Fibroblast of skin of back (primary cell): Measurements from ENCODE around the gene ANKRD16.
"Not testable (repeated sequence)": the region's sequence is repeated elsewhere in the genome, so short reads cannot be mapped to it uniquely, and the experiment has no call there.

Source experiments
- DNase-seq: peaks from one replicate; pipeline ENCODE4 v3.0.0-alpha.2; 2013

Gene ANKRD16

DNA sequence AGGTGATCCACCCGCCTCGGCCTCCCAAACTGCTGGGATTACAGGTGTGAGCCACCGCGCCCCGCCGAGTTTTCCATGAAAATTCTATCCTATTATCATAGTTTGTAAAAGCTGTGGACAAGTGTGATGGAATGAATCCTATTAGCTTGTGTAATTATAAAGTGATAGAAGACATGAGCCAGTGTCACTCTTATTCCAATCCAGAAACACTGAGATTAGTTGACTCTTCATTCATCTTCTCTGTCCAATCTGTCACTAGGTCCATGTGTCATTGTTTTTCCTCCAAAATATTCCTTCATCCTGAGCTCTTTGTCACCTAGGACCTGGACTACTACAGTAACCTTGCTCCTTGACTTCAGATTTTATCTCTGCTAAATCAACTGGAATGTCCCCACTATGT, 13.9 kb upstream of the ANKRD16 start:
- no peak for DNase-seq

DNA sequence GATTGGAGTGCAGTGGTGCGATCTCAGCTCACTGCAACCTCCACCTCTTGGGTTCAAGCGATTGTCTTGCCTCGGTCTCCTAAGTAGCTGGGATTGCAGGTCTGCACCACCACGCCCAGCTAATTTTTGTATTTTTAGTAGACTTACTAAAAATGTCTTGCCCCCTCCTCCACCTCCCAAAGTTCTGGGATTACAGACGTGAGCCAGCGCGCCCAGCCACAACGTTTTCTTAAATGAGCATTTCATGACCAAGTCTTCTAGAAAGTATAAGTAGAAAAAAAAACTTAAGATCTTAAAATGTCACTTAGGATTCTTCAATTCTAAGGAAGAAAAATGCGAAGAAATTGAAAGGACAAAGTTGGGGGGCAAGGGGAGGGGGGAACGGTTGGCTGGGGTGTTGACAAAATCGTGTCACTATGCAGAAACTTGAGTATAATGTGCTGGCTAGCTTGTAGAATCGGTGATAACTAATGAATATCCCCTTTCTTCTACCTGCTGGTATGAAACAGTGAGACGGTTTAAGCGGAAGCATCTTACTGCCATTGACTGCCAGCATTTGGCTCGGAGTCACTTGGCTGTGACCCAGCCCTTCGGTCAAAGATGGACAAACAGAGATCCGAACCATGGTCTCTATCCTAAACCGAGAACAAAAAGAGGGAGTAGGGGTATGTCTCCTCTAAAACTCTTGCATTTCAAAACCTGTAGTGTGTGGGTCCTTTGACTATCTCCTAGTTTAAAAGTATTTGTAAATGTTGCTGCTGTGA, 13.0 kb upstream of the ANKRD16 start:
- DNase-seq, result no peak

DNA sequence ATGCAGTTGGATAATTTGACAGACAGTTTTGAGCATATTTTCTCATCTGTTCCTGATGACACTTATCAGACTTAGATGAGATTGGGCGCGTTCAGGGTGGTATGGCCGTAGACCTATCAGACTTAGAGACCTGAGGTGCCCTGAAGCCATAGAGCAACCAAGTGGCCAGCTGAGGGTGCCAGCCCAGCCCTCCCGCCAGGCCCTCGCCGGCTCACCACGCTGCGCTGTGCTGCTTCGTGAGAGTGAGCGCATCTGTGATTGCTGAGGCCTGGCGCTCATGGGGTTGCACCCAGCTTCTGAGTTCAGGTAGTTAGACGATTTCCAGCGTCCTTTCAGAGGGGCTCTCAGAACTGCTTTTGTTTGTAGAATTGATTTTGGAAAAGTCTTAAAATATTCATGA, 10.6 kb upstream of the ANKRD16 start:
- DNase-seq, result no peak

DNA sequence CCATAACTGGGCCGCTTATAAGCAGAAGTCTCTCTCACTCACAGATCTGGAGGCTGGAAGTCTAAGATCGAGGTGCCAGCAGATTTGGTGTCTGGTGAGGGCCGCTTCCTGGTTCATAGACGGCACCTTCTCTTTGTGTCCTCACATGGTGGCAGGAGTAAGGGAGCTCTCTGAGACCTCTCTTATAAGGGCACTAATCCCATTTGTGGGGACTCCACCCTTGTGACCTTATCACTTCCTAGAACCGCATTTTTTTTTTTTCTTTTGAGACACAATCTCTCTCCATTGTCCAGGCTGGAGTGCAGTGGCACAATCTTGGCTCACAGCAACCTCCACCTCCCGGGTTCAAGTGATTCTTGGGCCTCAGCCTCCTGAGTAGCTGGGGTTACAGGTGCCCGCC, 8.5 kb upstream of the ANKRD16 start:
- DNase-seq, result no peak

DNA sequence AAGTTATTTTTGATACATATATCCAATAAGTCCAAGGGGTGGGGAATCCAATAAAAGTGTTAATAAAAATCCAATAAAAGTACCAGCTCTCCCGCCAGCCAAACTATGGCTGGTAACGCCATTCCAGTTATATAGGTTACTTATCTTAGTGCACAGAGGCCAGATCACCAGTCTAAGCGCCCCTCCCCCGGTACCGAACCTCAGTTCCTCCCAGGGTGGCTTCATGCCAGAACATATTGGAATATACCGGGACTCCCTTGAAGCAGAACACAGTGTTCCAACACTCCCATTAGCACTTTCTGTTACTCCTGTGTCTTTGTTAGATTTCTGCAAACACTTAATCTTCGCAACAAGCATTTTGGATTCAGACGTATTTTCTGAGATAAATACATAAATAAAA, 7.8 kb upstream of the ANKRD16 start:
- DNase-seq, result no peak

DNA sequence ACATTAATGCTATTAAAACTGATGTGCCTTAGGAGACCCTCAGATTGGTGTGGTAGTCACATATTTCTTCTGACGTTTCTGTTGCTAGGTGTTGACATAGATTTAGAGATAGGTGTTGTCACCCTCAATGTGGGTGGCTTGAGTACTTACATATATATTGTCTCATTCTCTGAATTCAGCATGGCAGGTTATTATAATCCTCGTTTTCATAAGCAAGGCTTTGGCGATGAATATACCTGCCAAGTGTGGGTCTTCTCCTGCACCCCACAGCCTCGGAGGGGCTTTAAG, 7.3 kb upstream of the ANKRD16 start:
- no peak for DNase-seq

DNA sequence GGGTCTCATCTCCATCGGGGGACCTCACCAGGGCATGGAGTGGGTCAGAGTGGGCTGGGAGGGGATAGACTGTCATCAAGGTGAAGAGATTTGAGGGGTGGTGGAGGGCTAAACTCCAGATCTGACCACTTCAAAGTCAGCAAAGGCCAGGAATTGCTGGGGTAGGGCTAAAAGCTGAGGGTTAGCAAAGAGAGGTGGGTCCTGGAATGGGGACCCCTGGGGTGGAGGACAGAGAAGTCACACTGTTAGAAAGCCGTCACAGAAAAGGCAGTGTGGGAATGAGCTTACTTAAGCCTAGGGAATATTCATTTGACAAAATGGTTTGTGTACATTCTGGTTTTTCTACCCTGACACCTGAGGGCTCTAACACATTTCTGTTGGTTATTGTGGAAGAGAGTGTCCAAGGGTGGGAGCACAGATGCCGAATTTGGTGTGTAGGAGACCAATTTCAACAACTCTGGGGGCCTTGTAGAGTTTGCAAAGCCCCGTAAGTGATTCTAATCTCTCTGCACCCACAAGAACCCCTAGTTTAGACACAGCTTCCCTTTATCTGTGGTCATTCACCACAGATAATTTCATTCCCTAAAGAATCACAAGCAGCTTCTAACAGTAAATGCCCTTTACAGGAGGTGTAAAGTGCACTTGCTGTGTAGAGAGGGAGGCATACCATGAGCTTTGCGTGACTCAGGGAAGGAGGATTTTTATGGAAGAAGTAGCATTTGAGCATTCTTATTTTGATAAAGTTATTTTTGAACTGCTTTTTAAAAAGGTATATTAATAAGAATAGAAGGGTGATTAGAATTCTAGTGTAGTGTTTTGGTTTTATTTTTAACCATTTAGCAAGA, 6.7 kb upstream of the ANKRD16 start:
- no peak for DNase-seq

DNA sequence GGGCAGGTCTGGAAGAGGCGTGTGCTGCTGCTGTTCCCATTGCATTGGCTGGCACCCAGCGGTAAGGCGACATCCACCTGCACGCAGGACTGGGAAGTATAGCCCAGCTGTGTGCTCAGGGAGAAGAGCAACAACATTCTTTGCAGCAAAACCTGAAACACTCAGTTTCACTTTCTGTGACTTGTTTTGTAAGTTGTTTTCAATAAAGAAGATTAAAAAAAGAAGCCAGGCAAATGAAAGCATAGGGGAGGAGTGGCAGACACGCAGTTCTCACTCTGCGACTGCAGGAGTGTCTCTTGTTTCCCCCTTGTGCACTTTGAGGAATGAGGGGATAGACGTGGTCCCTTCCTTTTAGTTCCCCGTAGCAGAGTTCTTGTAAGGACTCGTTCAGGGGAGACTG, 6.1 kb upstream of the ANKRD16 start:
- no peak for DNase-seq

DNA sequence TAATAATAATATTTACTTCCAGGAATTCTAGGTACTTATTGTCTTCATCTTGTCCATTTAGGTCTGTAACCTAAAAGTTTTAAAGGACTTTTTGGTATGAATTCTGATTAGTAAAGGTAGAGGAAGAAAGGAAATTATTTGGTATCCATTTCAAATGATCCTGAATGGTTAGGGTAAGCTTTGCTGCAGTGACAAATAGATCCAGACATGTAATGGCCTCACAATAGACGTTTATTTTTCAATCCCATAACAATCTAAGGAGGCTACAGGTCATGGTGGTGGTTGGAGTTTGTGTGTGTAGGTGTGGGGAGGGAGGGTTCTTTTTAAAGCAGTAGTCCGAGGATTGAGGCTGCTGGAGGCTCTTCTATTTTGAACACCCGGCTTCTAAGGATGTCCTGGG, 5.7 kb upstream of the ANKRD16 start:
- no peak for DNase-seq

DNA sequence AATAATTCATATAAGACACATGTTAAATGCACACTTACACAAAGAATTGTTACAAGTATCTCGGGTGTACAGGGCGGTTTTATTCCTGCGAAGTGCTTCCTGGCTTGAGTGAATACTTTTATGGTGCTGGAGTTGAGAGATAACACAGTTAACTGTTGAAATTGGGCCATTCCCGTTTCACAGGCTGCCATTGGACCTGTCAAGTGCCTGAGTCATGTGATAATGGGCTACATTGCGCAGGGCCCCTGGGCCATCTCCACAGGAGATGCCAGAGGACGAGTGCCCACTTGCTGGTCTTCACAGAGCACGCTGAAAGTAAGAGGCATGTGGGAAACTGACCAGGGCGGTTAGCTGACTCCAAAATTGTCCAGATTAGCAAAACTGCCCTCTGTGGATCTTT, 5.2 kb upstream of the ANKRD16 start:
- no peak for DNase-seq

DNA sequence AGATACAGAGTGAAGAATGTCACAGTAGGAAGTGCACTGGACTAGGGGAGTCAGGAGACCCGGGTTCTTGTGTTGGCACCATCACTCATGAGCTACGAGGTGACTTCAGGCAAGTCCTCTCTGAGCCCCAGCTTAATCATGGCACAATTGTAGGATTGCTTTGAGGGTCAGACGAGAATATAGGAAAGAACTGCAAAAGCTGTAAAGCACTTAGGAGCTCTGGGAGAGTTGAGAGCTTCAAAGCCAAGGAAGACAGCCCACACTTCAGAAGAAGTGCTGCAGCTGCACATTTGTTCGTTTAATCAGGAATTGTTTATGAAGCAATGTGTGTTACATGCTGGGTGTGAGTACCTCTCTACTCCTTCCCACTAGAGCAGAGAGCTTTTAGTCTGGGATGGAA, 4.7 kb upstream of the ANKRD16 start:
- no peak for DNase-seq

DNA sequence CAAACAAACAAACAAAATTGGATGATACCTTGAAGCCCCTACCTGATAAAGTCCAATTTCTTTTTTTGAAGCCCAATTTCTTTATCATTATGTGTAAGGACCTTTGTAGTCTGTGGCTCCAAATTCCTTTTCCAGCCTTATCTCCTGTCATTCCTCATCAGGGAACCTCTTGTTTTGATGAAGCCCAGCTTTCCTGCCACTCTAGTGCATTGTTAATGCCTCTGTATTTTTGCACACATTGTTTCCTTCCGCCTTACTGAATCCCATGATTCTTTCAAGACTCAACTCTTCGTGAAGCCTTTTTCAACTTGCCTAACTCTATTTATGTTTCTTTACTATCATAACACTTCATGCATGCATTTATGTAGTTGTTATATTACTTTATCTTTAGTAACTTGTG, 3.6 kb upstream of the ANKRD16 start:
- DNase-seq, result no peak

DNA sequence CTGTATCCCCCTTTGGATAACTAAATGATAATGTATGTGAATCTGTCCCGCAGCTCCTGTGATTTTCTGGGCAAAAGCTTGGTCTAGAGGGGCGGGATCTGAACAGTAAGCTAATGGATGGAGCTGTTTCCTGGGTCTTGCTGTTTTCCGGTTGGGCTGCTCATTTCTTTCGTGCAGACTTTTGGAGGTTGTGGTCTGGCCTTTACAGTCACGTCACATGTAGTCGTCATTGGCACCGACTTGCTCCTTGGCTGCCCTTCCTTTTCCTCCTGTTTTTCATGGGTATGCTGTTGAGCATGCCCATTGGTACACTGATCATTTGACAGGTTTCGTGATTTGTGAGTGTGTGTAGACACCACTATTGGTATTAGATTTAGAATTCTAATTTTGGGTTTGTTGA, 2.3 kb upstream of the ANKRD16 start:
- no peak for DNase-seq

DNA sequence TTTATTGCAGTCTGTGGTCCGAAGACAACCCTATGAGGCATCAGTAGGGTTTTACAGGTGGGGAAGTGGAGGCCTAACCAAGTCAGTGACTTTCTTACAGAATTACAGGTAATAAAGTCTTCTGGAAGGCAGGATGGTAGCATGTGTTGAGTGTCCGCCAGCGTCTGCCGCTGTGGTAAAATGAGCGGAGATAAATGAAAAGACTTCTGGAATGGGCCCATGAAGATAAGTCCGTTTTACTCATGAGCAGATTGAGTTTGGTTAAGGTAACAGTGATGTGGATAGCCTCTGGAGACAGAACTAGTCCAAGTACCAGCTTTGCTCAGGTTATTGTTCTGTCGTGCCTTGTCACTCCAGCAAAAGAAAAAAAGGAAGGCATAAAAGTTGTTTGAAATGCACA, 1.3 kb upstream of the ANKRD16 start:
- no peak for DNase-seq

DNA sequence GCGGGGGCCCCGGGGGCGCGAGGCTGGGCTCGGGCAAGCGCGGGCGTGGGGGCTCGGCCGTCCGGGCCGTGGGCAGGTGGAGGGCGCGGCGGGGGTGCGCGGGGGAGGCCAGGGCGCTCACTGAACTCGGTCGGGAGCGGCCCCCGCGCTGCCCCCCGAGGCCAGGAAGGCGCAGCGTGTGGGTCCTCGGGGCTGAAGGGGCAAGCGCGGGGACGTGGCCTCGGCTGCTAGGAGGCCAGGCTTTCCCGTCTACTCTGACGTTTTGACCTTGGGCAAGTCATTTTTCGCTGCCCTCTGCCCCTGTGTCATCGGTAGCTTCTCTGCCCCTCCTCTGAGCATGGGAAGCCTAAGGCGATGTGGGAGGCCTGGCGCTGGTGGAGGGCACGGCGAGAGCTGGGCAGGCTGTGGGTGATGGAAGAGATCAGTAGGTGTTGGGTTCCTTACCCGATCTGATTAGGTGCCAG, 791 bp upstream of the ANKRD16 start:
- peak; percentile 19 for DNase-seq

DNA sequence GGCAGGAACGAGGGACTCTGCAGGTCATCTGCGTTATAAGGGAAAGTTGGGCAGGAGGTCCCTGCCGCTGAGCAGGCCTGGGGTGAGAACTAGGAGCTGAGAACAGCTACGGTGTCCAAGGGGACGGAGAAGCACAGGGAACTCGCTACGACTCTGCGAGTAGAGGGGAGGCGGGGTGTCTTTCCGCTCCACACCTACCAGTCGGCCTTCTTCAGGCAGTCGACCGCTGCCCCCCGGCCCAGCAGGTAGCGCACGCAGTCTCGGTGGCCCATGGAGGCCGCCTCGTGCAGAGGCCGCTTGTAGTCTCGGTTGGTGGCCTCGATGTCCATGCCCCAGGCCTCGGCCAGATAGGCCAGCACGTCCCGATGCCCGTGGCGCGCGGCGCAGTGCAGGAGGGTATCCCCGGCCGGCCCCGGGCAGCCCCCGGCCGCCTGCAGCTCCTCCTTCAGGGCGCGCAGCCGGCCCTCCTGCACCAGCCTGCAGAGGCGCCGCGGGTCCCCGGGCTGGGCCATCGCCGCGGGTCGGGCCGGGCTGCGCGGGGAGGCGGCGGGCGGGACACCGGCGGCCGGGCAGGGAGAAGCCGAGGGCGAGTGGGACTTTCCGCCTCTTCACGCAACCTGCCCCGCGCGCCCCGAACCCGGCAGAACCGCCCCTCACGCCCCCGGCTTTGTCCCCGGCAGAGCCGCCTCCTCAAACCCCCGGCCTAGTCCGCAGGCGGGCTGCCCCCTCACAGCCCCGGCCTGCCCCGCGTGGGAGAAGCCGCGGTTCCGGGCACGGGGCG, 660 bp downstream of the ANKRD16 start:
- peak; percentile 25 for DNase-seq

DNA sequence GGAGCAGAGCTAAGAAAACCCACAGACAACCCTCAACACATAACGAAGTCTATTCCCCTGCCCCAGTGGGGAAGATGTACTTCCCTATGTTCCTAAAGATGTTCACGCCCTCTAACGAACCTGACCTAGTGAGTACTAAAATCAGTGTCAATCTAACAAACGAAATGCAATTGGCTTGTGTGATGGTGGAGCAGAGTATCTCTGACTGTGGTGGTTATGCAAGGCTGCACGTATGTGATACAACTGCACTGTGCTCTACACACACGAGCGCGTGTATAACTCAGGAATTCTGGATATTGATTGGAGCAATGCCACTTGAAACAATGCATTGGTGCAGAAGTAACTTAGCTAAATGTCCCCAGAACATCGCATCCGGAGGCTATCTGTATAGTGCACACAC, 1.3 kb downstream of the ANKRD16 start:
- DNase-seq, result peak; percentile 44

DNA sequence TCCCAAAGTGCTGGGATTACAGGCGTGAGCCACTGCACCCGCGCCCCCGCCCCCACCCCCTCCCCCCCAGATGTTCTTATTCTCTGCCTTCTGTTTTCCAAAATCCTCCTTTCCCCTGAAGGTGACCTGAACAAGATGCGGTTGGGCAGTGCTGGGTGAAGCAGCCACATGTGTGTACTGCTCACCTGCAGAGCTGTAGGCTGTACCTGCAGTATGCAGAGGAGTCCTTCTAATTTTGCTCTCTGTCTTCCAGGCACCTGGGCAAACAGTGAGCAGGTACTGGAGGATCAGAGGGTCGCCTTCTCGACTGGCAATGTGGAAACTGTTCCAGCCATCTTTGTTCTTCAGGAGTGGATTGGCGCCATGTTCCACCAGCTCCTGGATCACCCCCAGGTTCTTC, 2.1 kb downstream of the ANKRD16 start:
- no peak for DNase-seq

DNA sequence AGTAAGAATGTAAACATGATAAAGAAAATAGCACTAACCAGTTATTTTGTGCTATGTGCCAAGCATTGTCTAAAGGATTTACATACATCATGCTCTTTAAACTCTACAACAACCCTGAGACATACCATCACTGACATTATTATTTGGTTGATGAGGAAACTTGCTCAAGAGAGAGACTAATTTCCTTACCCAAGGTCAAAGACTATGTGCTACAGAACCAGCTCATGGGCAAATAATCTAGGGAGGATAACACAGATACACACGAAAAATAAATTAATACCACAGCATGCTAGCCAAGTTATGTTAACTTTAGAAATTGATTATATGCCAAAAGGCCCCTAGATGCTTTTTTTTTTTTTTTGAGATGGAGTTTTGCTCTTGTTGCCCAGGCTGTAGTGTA, 2.7 kb downstream of the ANKRD16 start:
- no peak for DNase-seq

DNA sequence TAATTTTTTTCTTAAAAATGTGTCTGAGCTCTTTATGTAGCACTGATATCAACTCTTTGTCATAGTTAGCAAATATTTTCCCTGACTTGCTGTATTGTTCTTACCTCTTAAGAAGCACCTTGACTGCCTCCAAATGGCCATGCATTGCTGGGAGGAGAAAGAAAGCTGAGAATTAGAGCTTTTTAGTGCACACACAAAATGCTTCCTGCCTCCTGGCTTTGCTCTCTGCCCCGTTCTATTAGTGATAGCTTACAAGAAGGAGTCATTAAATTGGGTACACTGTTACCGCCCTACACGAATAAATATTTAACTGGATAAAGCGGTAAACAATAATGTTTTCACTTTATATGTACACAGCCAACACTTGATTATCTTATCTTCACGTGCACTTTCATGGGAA, 4.1 kb downstream of the ANKRD16 start:
- DNase-seq, result no peak

DNA sequence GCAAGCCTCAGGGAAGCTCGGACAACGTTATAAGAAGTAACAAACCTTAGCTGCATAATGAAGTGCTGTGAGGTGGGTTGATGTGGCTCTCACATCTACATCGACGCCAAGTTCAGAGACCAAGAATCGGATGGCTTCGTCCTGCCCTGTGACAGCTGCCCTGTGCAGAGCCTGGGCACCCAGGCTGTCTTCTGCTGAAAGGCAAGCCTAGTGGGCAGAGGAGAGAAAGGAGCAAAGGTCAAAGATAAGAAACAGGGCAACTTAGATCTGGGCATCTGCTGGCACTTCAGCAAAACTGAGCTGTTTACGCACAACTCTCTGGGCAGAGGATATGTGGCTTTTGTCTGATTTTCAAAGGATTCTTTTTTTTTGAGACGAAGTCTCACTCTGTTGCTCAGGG, 6.7 kb downstream of the ANKRD16 start:
- no peak for DNase-seq

DNA sequence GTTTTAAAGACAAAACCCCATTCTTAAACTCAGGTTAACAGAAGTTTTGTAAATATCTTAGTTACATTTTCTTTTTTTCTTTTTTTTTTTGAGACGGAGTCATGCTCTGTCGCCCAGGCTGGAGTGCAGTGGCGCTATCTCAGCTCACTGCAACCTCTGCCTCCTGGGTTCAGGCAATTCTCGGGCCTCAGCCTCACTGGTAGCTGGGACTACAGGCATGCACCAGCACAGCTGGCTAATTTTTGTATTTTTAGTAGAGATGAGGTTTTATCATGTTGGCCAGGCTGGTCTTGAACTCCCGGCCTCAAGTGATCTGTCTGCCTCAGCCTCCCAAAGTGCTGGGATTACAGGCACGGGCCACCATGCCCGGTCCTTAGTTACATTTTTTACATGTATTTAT, 12.7 kb downstream of the ANKRD16 start:
- DNase-seq, result not testable (repeated sequence)

DNA sequence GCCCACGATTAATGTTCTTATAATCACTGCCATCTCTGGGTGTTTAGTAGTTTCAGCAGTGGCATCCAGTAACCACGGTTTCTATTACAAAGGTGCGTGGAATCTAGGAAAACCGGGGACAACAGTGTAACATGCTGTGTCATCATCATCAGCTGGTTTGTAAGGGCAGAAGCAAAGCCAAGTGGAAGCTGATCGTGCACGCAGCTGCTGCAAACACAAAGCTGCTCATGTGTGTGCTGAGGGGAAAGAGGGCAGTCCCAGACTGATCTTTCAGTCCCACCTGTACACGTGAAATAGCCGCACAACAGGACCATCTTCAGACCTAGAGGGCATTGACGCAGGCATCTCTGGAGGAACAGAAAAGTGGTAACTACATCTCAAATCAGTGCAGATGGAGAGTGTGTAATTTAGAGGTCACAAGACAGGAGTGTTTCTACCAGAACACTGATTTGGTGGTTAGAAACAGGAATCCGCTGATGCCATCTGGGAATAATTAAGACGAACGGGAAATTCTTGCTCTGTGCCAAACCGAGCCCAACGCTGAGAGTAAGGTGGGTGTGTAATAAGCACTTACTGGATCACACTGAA, 13.4 kb downstream of the ANKRD16 start:
- DNase-seq, result peak; percentile 86
